EL (cell line): ENCODE data around the gene MKLN1.
"Not testable (repeated sequence)": the region's sequence is repeated elsewhere in the genome, so short reads cannot be mapped to it uniquely, and the experiment has no call there.

Experiments used
- DNase-seq: peaks from one replicate; pipeline ENCODE4 v3.0.0-alpha.2; 2016

The MKLN1 gene

GRCh38 chr7:131403322-131403721 lies 75.6 kb downstream of the MKLN1 start:
- no peak for DNase-seq

GRCh38 chr7:131404226-131404911 lies 76.7 kb downstream of the MKLN1 start:
- no peak for DNase-seq

GRCh38 chr7:131409129-131409766 lies 81.6 kb downstream of the MKLN1 start:
- no peak for DNase-seq

- no peak for DNase-seq
Measured at GRCh38 chr7:131412031-131412430, 84.4 kb downstream of the MKLN1 start.

- no peak for DNase-seq
Measured at GRCh38 chr7:131413711-131414110, 86.0 kb downstream of the MKLN1 start.

- peak; percentile 44 for DNase-seq
Measured at GRCh38 chr7:131424219-131424822, 96.6 kb downstream of the MKLN1 start.

GRCh38 chr7:131425992-131426391 lies 98.3 kb downstream of the MKLN1 start:
- DNase-seq = no peak

GRCh38 chr7:131430826-131431225 lies 103.2 kb downstream of the MKLN1 start:
- DNase-seq = not testable (repeated sequence)

GRCh38 chr7:131431289-131431688 lies 103.6 kb downstream of the MKLN1 start:
- DNase-seq = no peak

- DNase-seq = no peak
Measured at GRCh38 chr7:131431756-131432155, 104.1 kb downstream of the MKLN1 start.

GRCh38 chr7:131436384-131436783 lies 108.7 kb downstream of the MKLN1 start:
- DNase-seq = no peak

- no peak for DNase-seq
Measured at GRCh38 chr7:131438969-131439368, 111.3 kb downstream of the MKLN1 start.

GRCh38 chr7:131443496-131443895 lies 115.8 kb downstream of the MKLN1 start:
- no peak for DNase-seq

GRCh38 chr7:131444683-131445082 lies 117.0 kb downstream of the MKLN1 start:
- no peak for DNase-seq

GRCh38 chr7:131449373-131449902 lies 121.8 kb downstream of the MKLN1 start:
- DNase-seq = no peak

GRCh38 chr7:131454498-131454897 lies 126.8 kb downstream of the MKLN1 start:
- no peak for DNase-seq

- no peak for DNase-seq
Measured at GRCh38 chr7:131455001-131455400, 127.3 kb downstream of the MKLN1 start.

- DNase-seq = no peak
Measured at GRCh38 chr7:131455546-131455945, 127.9 kb downstream of the MKLN1 start.

GRCh38 chr7:131456338-131456737 lies 128.7 kb downstream of the MKLN1 start:
- no peak for DNase-seq

- DNase-seq = peak; percentile 17
Measured at GRCh38 chr7:131459256-131459655, 131.6 kb downstream of the MKLN1 start.

- DNase-seq = no peak
Measured at GRCh38 chr7:131462059-131462458, 134.4 kb downstream of the MKLN1 start.

GRCh38 chr7:131462715-131463114 lies 135.0 kb downstream of the MKLN1 start:
- not testable (repeated sequence) for DNase-seq

GRCh38 chr7:131466735-131467365 lies 139.2 kb downstream of the MKLN1 start:
- no peak for DNase-seq

GRCh38 chr7:131467788-131468187 lies 140.1 kb downstream of the MKLN1 start:
- DNase-seq = no peak
